Stimulated activated CD4-positive, alpha-beta T cell treated with anti-CD3 and anti-CD28 coated beads, Interleukin-15, amount 100 ng/mL, for 24 hours (primary cell): ENCODE measurements around the gene ITPK1.

Experiments used
- DNase-seq: peaks from one replicate; pipeline ENCODE4 v3.0.0-alpha.2; 2020

ITPK1 gene

GRCh38 chr14:93057586-93058280 lies 58.0 kb downstream of the ITPK1 start:
- DNase-seq = no peak

- no peak for DNase-seq
Measured at GRCh38 chr14:93056840-93057585, 58.7 kb downstream of the ITPK1 start.

DNA sequence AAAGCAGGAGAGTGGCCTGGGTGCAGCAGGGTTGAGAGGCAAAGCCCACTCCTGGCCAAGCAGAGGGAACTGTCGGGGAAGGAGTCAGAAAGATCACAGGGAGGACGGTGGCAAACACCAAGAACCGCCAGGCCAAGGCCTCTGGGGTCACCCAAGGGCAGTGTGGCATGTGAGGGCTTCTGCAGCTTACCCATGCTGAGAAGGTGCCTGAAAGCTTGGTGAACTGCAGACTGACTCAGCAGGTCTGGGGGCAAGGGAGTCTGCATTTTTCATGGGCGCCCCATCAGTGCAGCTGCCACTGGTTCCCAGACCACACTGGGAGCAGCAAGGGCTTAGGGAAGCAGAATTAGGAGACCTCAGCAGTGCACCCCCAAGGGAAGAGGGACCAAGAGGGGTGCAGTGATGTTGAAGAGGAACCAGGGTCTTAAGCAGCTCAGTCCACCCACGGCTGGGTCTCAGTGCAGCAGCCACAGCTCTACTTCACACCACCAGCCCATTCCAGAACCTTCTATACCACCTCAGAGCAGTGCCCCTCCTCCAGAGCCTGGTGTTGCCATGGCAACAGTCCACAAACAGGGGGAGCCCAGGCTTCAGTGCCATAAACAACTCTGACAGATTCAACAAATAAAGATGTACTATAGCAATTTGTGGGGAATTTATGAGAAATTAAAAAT lies 59.4 kb downstream of the ITPK1 start:
- DNase-seq = no peak

DNA sequence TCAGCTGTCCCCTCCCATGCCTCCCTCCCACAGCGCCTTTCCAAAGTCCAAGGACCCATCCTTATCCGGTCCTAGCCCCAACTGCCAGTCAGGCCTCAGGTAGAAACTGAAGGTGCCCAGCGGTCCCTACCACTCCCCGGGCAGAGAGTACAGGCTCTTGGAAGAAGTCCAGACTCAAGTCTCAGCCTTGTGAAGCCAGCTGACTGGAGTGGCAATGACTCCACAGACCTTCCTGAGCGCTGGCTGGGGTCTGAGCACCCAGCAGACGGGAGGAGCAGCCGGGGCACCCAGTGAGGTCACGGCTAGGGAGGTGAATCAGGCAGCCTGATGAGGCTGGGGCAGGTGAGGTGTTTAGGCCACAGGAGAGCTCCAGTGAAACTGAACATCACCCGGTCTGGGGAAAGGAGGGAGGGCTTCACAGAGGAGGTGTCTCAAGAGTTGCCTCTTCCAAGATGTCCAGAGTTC lies 60.0 kb downstream of the ITPK1 start:
- DNase-seq = no peak

- no peak for DNase-seq
Measured at GRCh38 chr14:93054876-93055275, 60.8 kb downstream of the ITPK1 start.

DNA sequence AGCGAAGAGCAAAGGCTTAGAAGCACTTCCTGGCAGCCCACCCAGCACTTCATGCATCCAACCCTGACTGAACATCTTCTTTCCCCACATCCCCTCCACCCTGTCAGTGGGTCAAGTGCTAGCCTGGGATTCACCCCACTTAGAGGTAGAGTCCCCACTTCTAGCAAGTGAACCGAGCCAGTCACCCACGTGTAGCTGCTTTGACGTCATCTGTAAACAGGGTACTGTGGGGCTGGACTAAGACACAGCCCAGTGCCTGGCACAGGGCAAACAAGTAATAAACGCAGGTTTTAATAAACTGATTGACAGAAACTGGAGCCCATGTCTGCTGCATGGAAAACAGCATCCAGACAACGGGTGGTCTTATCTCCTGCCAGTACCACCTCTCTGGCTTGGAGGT lies 61.7 kb downstream of the ITPK1 start:
- DNase-seq = no peak

DNA sequence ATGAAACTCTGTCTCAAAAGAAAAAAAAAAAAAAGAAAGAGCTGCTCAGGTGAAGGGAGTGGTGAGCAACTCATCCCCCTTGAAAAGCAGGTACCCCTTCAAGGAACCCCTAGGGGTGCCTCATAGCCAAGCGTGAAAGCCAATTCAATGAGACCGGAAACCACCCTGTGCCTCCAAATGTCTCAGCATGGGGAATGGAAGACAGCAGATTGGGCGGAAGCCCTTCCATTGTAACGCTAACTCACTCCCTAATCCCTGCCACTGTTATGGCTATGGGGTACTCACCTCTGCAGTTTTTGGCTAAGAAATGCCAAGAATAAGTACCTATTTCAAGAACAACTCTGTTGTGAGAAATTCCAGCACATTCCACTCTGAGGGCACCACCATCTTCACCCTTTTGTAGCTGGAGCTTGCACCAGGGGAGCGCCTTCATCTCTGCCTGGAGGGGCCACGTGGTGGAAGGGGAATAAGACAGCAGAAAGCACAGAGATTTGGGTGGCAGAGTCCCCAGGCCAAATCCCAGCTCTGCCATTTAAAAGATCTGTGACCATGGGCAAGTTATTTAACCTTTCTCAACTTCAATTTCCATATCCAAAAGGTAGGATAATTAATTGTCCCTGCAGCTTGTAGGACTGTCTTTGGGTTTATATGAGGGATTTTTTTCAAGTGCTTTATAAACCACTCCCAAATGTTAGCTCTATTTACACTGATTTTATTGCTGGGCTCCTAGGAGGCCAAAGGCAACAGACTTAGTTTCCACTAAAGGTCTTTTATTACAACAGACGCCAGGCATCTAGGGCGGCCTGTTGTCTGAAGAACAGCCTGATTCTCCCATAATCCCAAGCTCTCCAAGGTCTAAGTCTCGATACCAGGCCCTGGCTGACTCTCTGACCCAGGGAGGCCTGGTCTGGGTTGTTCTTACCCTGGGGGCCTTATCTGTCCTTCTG lies 63.9 kb downstream of the ITPK1 start:
- no peak for DNase-seq

DNA sequence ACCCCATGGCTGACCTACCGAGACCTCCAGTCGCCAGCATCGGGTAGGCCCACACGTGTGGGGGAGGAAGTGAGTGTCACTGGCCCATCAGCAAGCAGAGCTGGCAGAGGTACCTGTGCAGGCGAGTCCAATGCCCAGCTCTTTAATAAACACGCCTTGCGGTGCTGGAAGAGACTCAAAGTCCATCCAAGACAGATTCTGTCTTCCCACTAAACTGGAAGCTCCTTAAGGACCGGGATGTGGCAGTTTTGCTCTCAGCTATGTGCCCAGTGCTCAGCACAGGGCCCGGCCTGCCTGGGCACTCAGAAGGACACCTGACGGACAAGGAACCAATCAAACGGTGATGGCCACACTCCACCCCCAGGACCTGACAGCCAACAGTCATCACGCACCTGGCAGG lies 65.0 kb downstream of the ITPK1 start:
- no peak for DNase-seq

- no peak for DNase-seq
Measured at GRCh38 chr14:93049867-93050331, 65.8 kb downstream of the ITPK1 start.

GRCh38 chr14:93049315-93049714 lies 66.4 kb downstream of the ITPK1 start:
- DNase-seq = no peak

DNA sequence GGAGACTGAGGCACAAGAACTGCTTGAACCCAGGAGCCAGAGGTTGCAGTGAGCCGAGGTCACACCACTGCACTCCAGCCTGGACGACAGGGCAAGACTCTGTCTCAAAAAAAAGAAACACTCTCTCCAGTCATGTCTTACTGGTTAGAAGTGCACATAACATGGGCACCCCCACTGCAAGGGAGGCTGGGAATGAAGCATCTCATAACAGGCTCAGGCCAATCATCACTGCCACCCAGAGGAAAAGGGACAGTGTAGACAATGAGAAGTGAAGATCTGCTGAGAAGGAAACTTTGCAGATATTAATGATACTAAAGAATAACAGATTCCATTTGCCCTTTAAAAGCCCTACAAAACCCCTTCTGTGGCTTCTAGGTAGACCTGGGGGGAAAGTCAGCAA lies 66.9 kb downstream of the ITPK1 start:
- DNase-seq = no peak

GRCh38 chr14:93047661-93048060 lies 68.1 kb downstream of the ITPK1 start:
- DNase-seq = no peak

- no peak for DNase-seq
Measured at GRCh38 chr14:93047157-93047556, 68.6 kb downstream of the ITPK1 start.

DNA sequence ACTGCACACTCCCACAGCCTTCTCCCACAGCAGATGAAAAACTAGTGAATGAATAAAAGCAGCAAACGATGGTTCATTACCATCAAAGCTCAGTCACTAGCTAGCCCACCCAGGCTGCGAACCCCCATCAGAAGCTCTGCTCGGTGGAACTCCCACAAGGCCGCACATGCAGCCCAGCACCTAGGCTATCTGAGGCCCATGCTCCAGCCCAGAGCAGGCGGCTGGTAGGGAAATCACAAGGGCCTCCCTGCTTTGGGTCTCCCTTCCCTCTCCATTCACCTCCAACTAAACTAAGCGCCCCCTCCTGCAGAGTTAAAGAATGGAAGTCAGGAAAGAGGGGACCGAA lies 69.0 kb downstream of the ITPK1 start:
- DNase-seq = no peak

DNA sequence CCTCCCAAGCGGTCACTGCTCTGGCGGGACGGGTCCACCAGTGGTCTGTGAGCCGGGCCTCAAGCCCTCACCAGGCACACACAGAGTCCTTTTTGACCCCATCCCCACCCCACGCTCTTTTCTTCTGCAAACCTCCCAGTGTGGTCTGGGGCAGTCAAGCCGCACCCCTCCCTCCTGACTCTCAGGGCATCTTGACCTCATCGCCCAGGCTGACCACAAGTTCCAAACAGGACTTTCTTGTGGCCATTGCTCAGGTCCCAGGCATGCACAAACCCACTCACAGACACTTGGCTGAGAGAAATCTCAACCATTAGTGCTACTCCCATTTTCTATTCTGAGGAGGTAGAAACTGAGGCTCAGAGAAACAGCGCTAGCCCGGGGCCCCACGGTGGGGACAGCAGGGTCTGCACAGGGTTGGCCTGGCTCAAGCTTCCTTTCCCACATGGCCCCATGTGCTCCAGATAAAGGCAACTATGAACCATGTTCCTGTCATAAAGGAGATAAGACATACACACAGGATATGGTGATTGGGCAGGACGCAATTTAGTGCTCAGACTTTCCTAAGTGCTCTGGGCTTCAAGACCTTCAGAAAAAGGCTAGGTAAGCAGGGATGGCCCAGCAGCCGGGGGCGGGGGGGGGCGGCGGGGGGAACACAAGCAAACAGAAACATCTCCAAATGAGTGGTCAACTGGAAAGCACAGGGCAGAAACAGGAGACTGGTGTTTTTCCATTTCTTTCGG lies 69.6 kb downstream of the ITPK1 start:
- no peak for DNase-seq

- no peak for DNase-seq
Measured at GRCh38 chr14:93045211-93045674, 70.5 kb downstream of the ITPK1 start.

- DNase-seq = no peak
Measured at GRCh38 chr14:93044556-93044955, 71.2 kb downstream of the ITPK1 start.

- DNase-seq = no peak
Measured at GRCh38 chr14:93044121-93044520, 71.6 kb downstream of the ITPK1 start.

DNA sequence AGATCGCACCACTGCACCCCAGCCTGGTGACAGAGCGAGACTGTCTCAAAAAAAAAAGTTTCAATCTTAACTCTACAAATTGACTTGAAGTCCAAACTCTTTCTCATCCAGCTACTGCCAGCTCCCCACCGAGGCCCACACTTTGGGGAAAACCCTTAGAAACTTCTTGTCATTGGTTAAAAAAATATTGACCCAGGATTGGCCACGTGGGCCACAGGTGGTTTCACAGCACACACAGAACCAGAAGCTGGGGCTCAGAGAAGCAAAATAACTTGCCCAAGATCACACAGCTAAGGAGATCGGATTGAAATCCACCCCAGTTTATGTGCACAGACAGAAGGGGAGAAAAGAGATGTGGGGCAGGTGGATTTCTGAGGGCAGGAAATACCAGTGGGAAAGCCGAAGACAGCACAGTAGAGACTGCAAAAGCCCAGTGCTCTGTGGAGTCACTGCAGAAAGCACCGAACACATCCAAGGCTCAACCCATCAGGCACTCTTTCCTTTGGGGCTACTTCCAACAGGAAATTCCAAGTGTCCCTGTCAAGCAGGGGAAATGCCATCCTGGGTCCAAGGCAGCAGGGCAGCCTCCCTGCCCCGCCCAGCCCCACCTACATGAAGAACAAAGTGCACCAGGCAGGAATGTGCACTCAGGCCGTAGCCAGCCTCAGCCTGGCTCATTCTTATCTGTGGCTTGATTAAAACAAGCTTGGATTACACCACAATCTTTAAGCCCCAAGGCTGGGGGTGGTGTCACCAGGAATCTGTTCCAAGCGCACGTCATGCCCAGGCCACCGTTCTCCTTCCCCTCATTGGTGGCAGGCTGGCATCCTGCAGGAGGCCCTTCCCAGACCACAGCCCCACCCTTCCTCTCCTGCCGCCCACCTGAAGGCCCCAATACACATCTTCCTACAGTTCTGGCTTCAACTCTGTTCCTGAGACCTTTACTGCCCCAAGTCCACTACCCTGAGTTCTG lies 72.5 kb downstream of the ITPK1 start:
- DNase-seq = no peak

DNA sequence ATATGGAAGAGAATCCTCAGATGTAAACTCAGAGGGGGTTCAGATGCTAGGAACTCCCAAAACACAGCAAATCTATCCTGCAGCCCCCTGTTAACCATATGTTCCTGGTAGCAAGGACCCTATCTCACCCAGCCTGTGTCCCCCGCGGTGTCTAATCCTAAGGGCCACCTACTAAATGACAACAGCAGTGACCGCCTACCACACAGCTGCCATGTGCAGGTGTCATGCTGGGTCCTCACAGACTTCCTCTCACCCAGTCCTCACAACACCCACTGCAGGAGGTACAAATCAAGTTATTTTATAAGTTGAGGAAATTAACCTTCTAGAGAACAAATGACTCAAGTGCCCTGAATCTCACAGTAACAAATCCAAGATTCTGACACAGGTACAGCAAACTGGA lies 73.9 kb downstream of the ITPK1 start:
- no peak for DNase-seq

DNA sequence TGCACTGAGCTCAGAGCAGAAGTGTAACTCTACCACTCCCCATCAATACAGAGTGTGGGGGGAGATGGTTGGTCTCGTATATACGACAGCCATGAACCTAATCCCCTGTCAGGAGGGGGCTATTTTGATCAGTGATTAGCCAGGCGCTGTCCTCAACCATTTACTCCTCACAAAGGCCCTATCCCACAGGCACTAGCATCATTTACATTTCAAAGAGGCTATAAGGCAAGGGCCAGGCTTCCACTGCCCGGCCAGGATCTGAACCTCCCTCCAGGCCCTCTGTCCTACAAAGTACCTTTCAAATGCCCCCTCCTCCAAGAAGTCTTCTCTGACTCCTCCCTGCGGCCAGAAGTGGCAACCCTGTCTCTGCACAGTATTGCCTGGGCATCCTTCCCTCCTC lies 74.7 kb downstream of the ITPK1 start:
- DNase-seq = no peak
